SK-N-SH (cell line): ENCODE results near the gene ALG9. TPM values are rescaled to one million over a fixed set of nuclear protein-coding genes. Genes with fewer than 3 reads are reported as not detected.

Source experiments
- CTCF ChIA-PET: fragments of 300-600, 350-600 bp; formaldehyde crosslinking; extraction: SDS; loops from one replicate; lab custom pipeline; 2021; lab: Yijun Ruan, JAX
- POLR2A ChIA-PET: fragments of 350-600 bp; sonication (Branson Sonifier 250); formaldehyde crosslinking; extraction: SDS; loops from one replicate; lab custom pipeline; 2020; ENCODE audit warnings: antibody characterized with exemption, inconsistent platforms; lab: Yijun Ruan, JAX
- DNase-seq: peaks from one replicate; pipeline ENCODE4 v3.0.0; 2012
- H2AFZ ChIP-seq: fragments of 200-600 bp; sonication (generic); 2 replicates; pipeline ENCODE4 v1.8.1; 2016; ENCODE audit warnings: antibody characterized with exemption, mild to moderate bottlenecking, low read depth
- H3F3A ChIP-seq: fragments of 200-600 bp; sonication (generic); replicated peaks from 2 replicates; pipeline ENCODE3; 2016; ENCODE audit warnings: antibody characterized with exemption, mild to moderate bottlenecking; ENCODE audit not compliant: insufficient read depth
- H3K27ac ChIP-seq, 2 experiments: fragments of 200-500 bp in 1 of 2; fragments of 200-600 bp in 1 of 2; sonication (Bioruptor generic) in 1 of 2; sonication (generic), shearing (Covaris generic) in 1 of 2; 2 replicates each; pipeline versions ENCODE4 v1.5.1 to v1.6.1; 2014 to 2016; ENCODE audit warnings: low read depth in 2 of 2, inconsistent platforms in 1 of 2, low read length in 1 of 2, mild to moderate bottlenecking in 1 of 2, mixed read lengths in 1 of 2
- H3K27me3 ChIP-seq: fragments of 200-600 bp; sonication (generic), shearing (Covaris generic); 2 replicates; pipeline ENCODE4 v1.6.1; 2016; ENCODE audit warnings: mixed run types; ENCODE audit not compliant: insufficient read depth
- H3K36me3 ChIP-seq, 2 experiments: fragments of 200-500 bp in 1 of 2; fragments of 200-600 bp in 1 of 2; sonication (Bioruptor generic) in 1 of 2; sonication (generic) in 1 of 2; replicated peaks in 1 of 2; 2 replicates each; pipeline versions ENCODE3 to v1.5.1; 2014 to 2016; ENCODE audit warnings: low read length in 1 of 2, mild to moderate bottlenecking in 1 of 2; ENCODE audit not compliant: insufficient read depth in 2 of 2, control insufficient read depth in 1 of 2
- H3K4me1 ChIP-seq, 2 experiments: fragments of 200-500 bp in 1 of 2; fragments of 200-600 bp in 1 of 2; sonication (Bioruptor generic) in 1 of 2; sonication (generic), shearing (Covaris generic) in 1 of 2; 2 replicates each; pipeline versions ENCODE4 v1.5.1 to v1.6.1; 2014 to 2016; ENCODE audit warnings: low read depth in 1 of 2, low read length in 1 of 2, mixed run types in 1 of 2; ENCODE audit not compliant: insufficient read depth in 2 of 2, control insufficient read depth in 1 of 2
- H3K4me2 ChIP-seq: fragments of 200-600 bp; sonication (generic), shearing (Covaris generic); 2 replicates; pipeline ENCODE4 v1.6.1; 2017; ENCODE audit warnings: mixed run types
- H3K4me3 ChIP-seq, 2 experiments: fragments of 200-500 bp in 1 of 2; fragments of 200-600 bp in 1 of 2; sonication (Bioruptor generic) in 1 of 2; sonication (generic), shearing (Covaris generic) in 1 of 2; 2 replicates each; pipeline versions ENCODE4 v1.5.1 to v1.8.1; 2014 to 2016; ENCODE audit warnings: low read depth in 2 of 2, inconsistent platforms in 1 of 2, low read length in 1 of 2, mild to moderate bottlenecking in 1 of 2, mixed read lengths in 1 of 2, moderate library complexity in 1 of 2
- H3K79me2 ChIP-seq: fragments of 200-600 bp; sonication (generic); 2 replicates; pipeline ENCODE4 v1.8.1; 2017; ENCODE audit warnings: mild to moderate bottlenecking; ENCODE audit not compliant: insufficient read depth
- H3K9ac ChIP-seq: fragments of 200-600 bp; sonication (generic); 2 replicates; pipeline ENCODE4 v1.6.1; 2017; ENCODE audit warnings: mixed run types
- H3K9me2 ChIP-seq: fragments of 200-600 bp; sonication (generic); 2 replicates; pipeline ENCODE4 v1.6.1; 2017; ENCODE audit warnings: mixed run types
- H3K9me3 ChIP-seq: fragments of 200-600 bp; sonication (generic); 2 replicates; pipeline ENCODE4 v1.6.1; 2017; ENCODE audit warnings: mixed run types, mild to moderate bottlenecking, moderate library complexity
- H4K20me1 ChIP-seq: fragments of 200-600 bp; sonication (generic); 2 replicates; pipeline ENCODE4 v1.6.1; 2017; ENCODE audit warnings: mild to moderate bottlenecking, mixed run types; ENCODE audit not compliant: insufficient read depth
- FOXM1 ChIP-seq: IDR thresholded peaks from 2 replicates; pipeline ENCODE4 v1.4.0; 2012; ENCODE audit warnings: low read depth, mild to moderate bottlenecking
- GATA2 ChIP-seq: sonication (generic); formaldehyde crosslinking; IDR thresholded peaks from 2 replicates; pipeline ENCODE4 v1.5.0; 2020; ENCODE audit warnings: mild to moderate bottlenecking, missing genetic modification reagents
- JUND ChIP-seq: IDR thresholded peaks from 2 replicates; pipeline ENCODE4 v1.4.0; 2012
- MXI1 ChIP-seq: IDR thresholded peaks from 2 replicates; pipeline ENCODE4 v1.6.1; 2012; ENCODE audit warnings: mild to moderate bottlenecking, low read depth, low read length, improper control_type of control experiment
- NFIC ChIP-seq: IDR thresholded peaks from 2 replicates; pipeline ENCODE4 v1.4.0; 2012; ENCODE audit warnings: borderline replicate concordance
- POLR2AphosphoS5 ChIP-seq: IDR thresholded peaks from 2 replicates; pipeline ENCODE4 v1.6.1; 2012; ENCODE audit warnings: low read depth, low read length
- RAD21 ChIP-seq: IDR thresholded peaks from 2 replicates; pipeline ENCODE4 v1.6.1; 2012; ENCODE audit warnings: mild to moderate bottlenecking, low read length
- RCOR1 ChIP-seq: fragments of 150-350 bp; IDR thresholded peaks from 2 replicates; pipeline ENCODE4 v1.6.1; 2017; ENCODE audit warnings: antibody characterized with exemption, low read length
- RXRA ChIP-seq: IDR thresholded peaks from 2 replicates; pipeline ENCODE4 v1.4.0; 2012; ENCODE audit warnings: low read depth, mild to moderate bottlenecking, borderline replicate concordance
- SIN3A ChIP-seq: IDR thresholded peaks from 2 replicates; pipeline ENCODE4 v1.6.1; 2012; ENCODE audit warnings: low read depth, mild to moderate bottlenecking, low read length, moderate library complexity, borderline replicate concordance
- TCF12 ChIP-seq: IDR thresholded peaks from 2 replicates; pipeline ENCODE4 v1.4.0; 2012
- TEAD4 ChIP-seq: IDR thresholded peaks from 2 replicates; pipeline ENCODE4 v1.4.0; 2012; ENCODE audit warnings: mild to moderate bottlenecking, borderline replicate concordance; ENCODE audit not compliant: insufficient read depth
- YY1 ChIP-seq: IDR thresholded peaks from 2 replicates; pipeline ENCODE4 v1.4.0; 2012; ENCODE audit warnings: low read depth, mild to moderate bottlenecking
- WGBS: methylation state at CpG from one replicate; pipeline ENCODE4 v1.1.6; 2017; ENCODE audit warnings: low lambda C conversion rate; 5-methylcytosine and 5-hydroxymethylcytosine counted together
- polyA plus RNA-seq, 3 experiments: library from polyadenylated mRNA; depleted of rRNA; stranded (reverse); fragments of >200 nt; gene quantifications; 2 replicates each; pipeline ENCODE4 v1.2.3, GENCODE V29; 2012
- TF ChIP-seq, protein P1 (sequence below): fragments of 150-350 bp; IDR thresholded peaks from 2 replicates; pipeline ENCODE4 v1.6.1; 2017; ENCODE audit warnings: antibody characterized with exemption, low read length, low read depth, borderline replicate concordance
- TF ChIP-seq, protein P2 (sequence below): IDR thresholded peaks from 2 replicates; pipeline ENCODE4 v1.6.1; 2012; ENCODE audit warnings: mild to moderate bottlenecking, low read depth, low read length, moderate library complexity
- TF ChIP-seq, protein P3 (sequence below): IDR thresholded peaks from 2 replicates; pipeline ENCODE4 v1.4.0; 2012; ENCODE audit warnings: low read depth, borderline replicate concordance
- TF ChIP-seq, protein P4 (sequence below): IDR thresholded peaks from 2 replicates; pipeline ENCODE4; 2012

ALG9 gene
- polyA plus RNA-seq, 1 of the 3 experiments (the other 2 are of a cell fraction) = 17.9 TPM

DNA sequence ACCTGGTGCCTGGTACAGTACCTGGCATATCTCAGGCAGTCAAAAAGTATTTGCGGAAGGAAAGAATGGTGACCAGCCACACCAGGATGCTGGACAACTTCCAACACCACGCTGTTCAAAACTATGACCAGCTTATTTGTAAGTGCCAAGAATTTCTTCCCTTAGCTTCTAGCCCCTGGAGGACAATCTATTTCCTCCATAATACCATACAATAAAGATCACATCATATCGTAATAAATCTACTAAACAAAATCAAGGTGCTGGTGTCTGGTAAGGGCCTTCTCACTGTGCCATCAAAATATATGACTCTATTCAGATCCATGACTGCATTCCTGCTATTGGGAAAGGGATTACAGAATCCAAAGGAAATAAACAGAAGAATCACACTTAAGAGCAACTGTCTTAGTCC lies 51.5 kb downstream of the ALG9 start:
- no peak overlapping the region for H2AFZ ChIP-seq
- no peak for DNase-seq
- no peak overlapping the region for H3K4me3 ChIP-seq
- no peak overlapping the region for H3K9ac ChIP-seq
- peaks cover 0 to 8% of the 10 kb centered on the region in 2 experiments for H3K36me3 ChIP-seq
- peak overlapping the region; percentile 22; the same call in 1 of the 2 replicates for H3K4me2 ChIP-seq
- WGBS = 42% methylated on average over 3 of the region's 3 CpGs
- no peaks in the 10 kb centered on the region for H3K9me2 ChIP-seq
- no peaks in the 10 kb centered on the region for H3K9me3 ChIP-seq
- POLR2A ChIA-PET = no interaction called here
- peaks cover 16 to 20% of the 10 kb centered on the region in 2 experiments for H3K4me1 ChIP-seq
- H3F3A ChIP-seq = peaks cover 30% of the 10 kb centered on the region
- TF ChIP-seq, protein P1, sequence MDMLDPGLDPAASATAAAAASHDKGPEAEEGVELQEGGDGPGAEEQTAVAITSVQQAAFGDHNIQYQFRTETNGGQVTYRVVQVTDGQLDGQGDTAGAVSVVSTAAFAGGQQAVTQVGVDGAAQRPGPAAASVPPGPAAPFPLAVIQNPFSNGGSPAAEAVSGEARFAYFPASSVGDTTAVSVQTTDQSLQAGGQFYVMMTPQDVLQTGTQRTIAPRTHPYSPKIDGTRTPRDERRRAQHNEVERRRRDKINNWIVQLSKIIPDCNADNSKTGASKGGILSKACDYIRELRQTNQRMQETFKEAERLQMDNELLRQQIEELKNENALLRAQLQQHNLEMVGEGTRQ = no peak
- TF ChIP-seq GATA2 (CRISPR knock-in tag) (no peak), RXRA (no peak), RAD21 (no peak), JUND (no peak), NFIC (peak; percentile 23; the same call in 1 of the 2 replicates), SIN3A (no peak), TCF12 (0 out of 2 replicates have a peak, but pooled peaks have one; percentile 41), MXI1 (no peak)
- TF ChIP-seq, protein P2, sequence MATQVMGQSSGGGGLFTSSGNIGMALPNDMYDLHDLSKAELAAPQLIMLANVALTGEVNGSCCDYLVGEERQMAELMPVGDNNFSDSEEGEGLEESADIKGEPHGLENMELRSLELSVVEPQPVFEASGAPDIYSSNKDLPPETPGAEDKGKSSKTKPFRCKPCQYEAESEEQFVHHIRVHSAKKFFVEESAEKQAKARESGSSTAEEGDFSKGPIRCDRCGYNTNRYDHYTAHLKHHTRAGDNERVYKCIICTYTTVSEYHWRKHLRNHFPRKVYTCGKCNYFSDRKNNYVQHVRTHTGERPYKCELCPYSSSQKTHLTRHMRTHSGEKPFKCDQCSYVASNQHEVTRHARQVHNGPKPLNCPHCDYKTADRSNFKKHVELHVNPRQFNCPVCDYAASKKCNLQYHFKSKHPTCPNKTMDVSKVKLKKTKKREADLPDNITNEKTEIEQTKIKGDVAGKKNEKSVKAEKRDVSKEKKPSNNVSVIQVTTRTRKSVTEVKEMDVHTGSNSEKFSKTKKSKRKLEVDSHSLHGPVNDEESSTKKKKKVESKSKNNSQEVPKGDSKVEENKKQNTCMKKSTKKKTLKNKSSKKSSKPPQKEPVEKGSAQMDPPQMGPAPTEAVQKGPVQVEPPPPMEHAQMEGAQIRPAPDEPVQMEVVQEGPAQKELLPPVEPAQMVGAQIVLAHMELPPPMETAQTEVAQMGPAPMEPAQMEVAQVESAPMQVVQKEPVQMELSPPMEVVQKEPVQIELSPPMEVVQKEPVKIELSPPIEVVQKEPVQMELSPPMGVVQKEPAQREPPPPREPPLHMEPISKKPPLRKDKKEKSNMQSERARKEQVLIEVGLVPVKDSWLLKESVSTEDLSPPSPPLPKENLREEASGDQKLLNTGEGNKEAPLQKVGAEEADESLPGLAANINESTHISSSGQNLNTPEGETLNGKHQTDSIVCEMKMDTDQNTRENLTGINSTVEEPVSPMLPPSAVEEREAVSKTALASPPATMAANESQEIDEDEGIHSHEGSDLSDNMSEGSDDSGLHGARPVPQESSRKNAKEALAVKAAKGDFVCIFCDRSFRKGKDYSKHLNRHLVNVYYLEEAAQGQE = no peak
- CTCF ChIA-PET = interaction anchor here (0.7 to 1.6 kb wide), 4 partner anchors 22 to 215 kb away, joined by 4 to 6 read pairs (median 4); no protein-coding TSS in a partner anchor
- no peaks in the 10 kb centered on the region for H3K79me2 ChIP-seq
- H3K27me3 ChIP-seq = no peaks in the 10 kb centered on the region
- H3K27ac ChIP-seq = peak overlapping the region; percentile 75 to 83
- H4K20me1 ChIP-seq = 0 out of 2 replicates have a peak, but pooled peaks cover 4% of the 10 kb centered on the region

DNA sequence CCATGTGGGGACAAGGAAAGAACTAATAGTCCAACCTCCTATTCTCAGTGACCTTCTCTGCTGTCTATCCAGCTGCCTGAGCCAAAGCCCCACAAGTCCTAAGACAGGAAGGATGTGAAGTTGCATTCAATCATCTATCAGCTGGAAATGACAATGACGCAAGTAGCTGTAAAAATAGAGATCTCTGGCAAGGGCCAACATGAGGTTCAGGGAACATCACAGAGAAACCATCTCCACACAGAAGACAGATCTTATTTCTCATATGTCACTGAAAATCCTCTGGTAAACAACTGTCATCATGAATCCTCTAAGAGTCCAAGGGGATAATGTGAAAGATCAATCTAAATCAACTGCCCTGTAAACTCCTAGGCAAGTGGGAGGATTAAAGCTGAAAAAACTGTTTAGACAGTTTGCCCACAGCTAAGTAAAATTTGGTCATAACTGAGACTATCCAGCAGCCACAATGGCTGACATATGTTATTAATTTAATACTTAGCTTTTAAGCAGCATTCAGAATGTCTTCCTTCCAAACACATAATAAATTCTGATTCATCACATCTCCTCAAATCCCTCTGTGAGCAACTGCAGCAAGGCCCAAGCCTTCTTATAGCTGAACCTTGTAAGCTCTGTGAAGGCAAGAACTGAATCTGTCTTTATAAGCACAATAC lies 52.1 kb downstream of the ALG9 start:
- Histone ChIP-seq H3K4me2 (peak overlapping the region; percentile 22; the same call in 1 of the 2 replicates), H3K36me3 (peaks cover 0 to 3% of the 10 kb centered on the region in 2 experiments), H3K79me2 (no peaks in the 10 kb centered on the region), H3K9me2 (no peaks in the 10 kb centered on the region), H3K9ac (no peak overlapping the region), H3K9me3 (no peaks in the 10 kb centered on the region), H3K4me1 (peaks cover 16 to 20% of the 10 kb centered on the region in 2 experiments), H2AFZ (no peak overlapping the region), H3K27ac (peak overlapping the region; percentile 75 to 83), H3K4me3 (no peak overlapping the region), H3K27me3 (no peaks in the 10 kb centered on the region), H3F3A (peaks cover 26% of the 10 kb centered on the region), H4K20me1 (0 out of 2 replicates have a peak, but pooled peaks cover 4% of the 10 kb centered on the region)
- peak; percentile 26 for DNase-seq
- CTCF ChIA-PET = interaction anchor here (0.7 to 1.6 kb wide), 5 partner anchors 22 to 215 kb away, joined by 3 to 6 read pairs (median 4); no protein-coding TSS in a partner anchor
- POLR2A ChIA-PET = no interaction called here
- 14% methylated on average over 1 of the region's 1 CpG for WGBS
- TF ChIP-seq, protein P3, sequence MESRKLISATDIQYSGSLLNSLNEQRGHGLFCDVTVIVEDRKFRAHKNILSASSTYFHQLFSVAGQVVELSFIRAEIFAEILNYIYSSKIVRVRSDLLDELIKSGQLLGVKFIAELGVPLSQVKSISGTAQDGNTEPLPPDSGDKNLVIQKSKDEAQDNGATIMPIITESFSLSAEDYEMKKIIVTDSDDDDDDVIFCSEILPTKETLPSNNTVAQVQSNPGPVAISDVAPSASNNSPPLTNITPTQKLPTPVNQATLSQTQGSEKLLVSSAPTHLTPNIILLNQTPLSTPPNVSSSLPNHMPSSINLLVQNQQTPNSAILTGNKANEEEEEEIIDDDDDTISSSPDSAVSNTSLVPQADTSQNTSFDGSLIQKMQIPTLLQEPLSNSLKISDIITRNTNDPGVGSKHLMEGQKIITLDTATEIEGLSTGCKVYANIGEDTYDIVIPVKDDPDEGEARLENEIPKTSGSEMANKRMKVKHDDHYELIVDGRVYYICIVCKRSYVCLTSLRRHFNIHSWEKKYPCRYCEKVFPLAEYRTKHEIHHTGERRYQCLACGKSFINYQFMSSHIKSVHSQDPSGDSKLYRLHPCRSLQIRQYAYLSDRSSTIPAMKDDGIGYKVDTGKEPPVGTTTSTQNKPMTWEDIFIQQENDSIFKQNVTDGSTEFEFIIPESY = no peak
- TF ChIP-seq FOXM1 (no peak), MXI1 (no peak), YY1 (no peak), GATA2 (CRISPR knock-in tag) (no peak), RCOR1 (no peak), TEAD4 (peak; percentile 2; the same call in 1 of the 2 replicates), POLR2AphosphoS5 (peak; percentile 45; the same call in 1 of the 2 replicates)
- TF ChIP-seq, protein P1 = no peak
- TF ChIP-seq, protein P4, sequence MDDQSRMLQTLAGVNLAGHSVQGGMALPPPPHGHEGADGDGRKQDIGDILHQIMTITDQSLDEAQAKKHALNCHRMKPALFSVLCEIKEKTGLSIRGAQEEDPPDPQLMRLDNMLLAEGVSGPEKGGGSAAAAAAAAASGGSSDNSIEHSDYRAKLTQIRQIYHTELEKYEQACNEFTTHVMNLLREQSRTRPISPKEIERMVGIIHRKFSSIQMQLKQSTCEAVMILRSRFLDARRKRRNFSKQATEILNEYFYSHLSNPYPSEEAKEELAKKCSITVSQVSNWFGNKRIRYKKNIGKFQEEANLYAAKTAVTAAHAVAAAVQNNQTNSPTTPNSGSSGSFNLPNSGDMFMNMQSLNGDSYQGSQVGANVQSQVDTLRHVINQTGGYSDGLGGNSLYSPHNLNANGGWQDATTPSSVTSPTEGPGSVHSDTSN = peak; percentile 84
